T-helper 22 cell (primary cell): Measurements from ENCODE around the gene FBXO40.
"Not testable (repeated sequence)": the region's sequence is repeated elsewhere in the genome, so short reads cannot be mapped to it uniquely, and the experiment has no call there.

ENCODE experiments used
- DNase-seq: peaks from one replicate; pipeline ENCODE4 v3.0.0-alpha.2; 2020; ENCODE audit warnings: low read depth

FBXO40 gene, protein sequence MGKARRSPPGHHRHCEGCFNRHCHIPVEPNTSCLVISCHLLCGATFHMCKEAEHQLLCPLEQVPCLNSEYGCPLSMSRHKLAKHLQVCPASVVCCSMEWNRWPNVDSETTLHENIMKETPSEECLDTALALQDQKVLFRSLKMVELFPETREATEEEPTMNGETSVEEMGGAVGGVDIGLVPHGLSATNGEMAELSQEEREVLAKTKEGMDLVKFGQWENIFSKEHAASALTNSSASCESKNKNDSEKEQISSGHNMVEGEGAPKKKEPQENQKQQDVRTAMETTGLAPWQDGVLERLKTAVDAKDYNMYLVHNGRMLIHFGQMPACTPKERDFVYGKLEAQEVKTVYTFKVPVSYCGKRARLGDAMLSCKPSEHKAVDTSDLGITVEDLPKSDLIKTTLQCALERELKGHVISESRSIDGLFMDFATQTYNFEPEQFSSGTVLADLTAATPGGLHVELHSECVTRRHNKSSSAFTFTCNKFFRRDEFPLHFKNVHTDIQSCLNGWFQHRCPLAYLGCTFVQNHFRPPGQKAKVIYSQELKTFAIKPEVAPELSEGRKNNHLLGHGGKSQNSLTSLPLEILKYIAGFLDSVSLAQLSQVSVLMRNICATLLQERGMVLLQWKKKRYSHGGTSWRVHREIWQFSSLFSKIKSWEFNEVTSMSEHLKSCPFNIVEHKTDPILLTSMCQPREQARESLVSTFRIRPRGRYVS

DNA sequence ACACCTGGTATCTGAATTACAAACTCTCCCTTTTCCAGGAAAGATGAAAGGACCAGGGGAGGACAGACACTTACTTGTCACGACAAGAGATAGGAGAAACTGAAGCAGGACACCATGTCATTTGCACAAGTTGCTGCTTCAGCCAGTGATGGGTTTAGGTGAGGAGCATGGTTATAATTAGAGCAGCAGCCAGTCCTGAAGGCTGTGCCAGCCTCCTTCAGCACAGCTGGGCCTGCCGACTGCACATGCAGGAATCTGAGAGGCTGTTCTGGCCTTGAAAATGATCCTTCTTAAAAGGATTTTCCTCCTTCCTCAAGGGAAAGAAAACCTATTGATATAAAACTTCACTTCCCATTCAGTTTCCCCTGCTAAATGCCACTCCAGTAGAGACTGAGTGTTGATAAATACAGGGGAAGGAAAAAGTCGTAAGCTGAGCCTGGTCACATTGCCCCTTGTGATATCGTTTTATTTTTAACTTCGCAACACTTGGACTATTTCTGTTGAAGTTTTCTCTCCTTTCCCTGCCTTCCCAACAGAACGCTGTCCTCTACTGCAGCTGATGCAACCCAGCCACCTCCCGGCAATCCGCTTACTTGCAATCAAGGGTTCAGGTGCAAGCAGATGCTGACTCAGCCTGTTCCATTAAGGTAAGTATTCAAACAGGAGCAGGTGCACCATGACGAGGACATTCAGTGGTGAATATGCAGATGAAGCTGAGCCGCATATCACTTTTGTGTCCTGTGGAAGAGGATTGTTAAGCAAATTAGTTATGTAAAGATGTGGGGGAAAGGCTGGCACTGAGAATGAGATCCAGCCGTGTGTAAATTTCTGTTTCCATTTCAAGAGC is at the start of gene FBXO40:
Gene FBXO40 (plus strand): TSS at position 524 of the 847 bp plus-strand sequence. CDS start 27,197 bp downstream, outside the sequence.
- no peak for DNase-seq

DNA sequence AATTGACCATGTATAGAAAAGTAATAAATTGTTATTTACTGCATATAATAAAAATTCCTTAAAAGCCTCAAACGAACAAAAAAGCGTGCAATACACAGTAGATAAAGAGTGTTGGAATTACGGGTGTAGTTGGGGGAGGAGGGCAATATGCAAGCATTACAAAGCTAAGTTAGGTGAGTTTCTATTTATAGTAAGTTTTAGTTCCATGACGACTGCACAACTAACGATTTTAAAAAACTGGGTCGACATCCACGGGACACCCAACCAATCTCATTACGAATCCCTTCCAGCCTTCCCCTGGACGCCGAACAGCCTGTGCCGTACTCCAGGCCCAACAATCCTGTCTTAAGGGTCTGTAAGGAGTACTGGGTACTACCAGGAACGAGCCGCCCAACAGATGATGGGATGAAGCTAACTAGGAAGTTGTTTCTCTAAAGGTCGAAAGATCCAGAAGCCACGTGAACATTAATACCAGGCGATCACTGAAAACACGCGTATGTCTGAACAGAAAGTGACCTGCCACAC is 48.1 kb upstream of the FBXO40 start:
- DNase-seq: no peak

DNA sequence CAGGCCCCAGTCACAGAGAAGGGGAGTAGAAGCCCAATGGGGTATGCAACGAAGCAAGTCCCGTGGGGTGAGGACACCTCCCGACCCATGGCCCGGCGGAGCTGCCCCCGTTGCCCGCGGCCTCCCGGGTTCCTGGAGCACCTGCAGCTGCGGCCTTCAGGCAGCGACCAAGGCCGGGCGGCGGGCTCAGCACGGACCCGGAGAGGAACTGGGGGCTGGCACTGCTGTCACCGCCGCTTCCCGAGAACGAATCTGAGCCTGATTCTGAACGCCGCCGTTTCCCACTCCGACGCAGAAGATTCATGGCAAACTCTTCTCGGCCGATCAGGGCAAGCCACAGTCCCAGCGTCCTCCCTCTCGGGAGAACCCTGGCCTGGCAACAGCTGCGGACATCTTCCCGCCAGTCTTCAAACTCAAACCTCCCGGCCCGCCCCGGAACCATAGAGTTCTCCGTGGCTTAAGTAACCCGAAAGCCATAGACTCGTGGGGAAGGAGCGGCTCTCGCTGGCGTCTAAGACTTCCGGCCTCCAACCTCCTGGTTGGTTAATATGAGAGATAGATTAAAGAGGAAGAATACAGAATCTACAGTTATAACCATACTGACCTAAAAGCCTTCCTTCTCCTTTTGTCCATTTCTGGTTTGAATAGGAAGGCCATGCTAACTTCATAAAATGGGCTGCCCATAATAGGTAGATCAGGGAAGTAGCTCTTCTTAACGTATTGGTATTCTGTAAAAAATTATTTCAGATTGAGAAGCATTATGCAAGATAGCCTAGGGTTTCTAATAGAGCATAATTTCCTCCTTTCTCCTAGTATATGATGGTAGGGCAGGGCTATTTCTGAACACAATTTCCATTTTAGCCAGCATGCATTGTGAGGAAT is 47.4 kb upstream of the FBXO40 start, which contains the start of gene POLQ:
Gene POLQ (minus strand): TSS at position 415 of the 882 bp plus-strand sequence. CDS start 111 bp downstream, at position 304.
- peak; percentile 81 for DNase-seq

DNA sequence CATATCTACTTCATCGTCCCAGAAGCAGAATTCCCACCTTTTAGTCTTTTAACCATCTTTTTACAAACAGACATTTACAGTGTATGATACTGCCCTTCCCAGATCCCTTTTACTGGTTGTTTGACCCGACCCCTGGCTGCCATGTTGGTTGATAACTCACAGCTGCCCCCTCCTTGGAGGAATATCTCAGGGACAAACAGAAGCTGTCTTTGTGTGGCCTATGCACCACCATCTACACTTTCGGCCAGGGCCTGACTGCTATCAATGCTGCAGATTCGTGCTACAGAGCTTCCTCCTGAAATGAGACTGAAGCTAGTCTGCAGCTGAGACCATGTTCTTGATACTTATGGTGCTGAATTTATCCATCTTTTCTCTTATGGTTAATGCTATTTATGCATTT is 40.8 kb upstream of the FBXO40 start:
- no peak for DNase-seq

DNA sequence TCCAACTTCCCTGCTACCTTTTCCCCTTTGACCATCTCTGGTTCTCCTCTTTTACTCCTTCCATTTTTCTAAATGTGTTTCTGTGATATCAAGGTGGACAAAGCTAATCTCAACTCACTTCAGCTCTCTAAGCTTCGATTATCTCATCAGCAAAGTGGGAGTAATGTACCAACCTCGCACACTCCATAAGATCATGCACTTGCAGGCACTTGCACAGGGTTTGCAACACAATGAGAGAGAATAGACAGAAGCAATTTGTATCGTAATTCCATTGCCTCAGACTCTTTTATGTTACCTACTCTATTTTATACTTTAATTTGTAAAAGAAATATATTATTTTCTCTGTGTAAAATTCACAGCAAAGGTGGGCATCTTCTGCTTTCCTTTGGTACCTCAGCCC is 40.4 kb upstream of the FBXO40 start:
- DNase-seq: no peak

DNA sequence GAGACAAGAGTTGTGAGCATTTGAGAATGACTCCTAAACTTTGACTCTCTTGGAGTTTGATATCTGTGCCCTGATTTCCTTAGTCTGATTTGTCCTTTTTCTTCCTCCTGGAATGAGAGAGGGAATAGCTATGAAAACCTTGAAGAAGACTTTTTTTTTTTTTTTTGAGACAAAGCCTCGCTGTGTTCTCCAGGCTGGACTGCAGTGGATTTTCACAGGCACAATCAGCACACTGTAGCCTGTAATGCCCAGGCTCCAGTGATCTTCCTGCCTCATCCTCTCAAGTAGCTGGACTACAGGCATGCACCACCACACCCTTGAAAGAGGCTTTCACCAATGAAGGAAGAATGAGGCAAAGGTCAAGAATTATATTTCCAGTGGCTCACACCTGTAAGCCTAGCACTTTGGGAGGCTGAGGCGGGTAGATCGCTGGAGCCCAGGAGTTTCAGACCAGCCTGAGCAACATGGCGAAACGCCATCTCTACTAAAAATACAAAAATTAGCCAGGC is 35.7 kb upstream of the FBXO40 start:
- no peak for DNase-seq

DNA sequence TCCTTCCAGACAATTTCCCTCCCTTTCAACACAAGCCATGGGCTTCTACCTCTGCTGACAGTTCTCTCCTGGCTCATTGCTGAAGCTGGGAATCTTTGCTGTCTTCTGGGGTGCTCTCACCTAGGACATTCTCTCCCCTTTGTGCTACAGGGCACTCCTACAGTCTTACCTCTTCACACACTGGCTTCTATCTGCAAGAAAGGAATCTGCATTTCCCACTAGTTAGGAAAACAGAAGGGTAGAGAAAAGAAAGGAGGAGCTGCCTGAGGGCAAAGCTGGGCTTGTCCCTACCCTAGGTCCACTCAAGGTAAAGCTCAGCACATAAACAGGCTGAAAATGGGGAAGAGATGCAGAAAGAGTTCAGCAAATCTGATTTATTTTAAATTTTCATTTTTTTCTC is 31.0 kb upstream of the FBXO40 start:
- no peak for DNase-seq

DNA sequence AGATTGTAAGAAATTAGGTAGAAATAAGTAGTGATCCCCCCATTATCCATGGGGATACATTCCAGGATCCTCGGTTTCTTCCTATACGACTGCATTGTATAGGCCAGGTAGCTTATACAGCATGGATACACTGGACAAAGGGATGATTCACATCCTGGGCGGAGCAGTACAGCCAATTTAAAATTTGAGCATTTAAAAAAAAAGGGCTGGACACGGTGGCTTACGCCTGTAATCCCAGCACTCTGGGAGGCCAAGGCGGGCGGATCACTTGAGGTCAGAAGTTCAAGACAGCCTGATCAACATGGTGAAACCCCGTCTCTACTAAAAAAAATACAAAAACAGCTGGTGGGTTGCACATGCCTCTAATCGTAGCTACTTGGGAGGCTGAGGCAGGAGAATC is 26.4 kb upstream of the FBXO40 start:
- DNase-seq: no peak

DNA sequence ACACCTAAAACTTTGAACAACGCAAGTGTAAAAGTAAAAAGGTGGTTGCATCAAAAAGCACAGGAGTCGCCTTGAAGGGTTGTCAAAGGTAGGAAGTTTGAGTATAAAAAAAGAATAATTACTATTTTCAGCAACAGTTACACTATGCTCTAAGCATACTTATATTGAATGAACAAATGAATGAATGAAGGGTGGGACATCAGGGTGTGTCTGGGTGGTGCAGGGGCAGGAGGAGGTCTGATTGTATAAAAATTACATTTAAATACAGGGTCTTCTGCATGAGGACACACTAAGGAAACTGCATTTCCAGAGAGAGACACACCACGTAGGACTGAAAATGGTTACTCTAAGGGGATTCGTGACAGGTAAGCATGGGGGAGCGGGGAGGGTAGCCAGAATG is 25.5 kb upstream of the FBXO40 start, which contains the start of gene ARGFX:
Gene ARGFX (plus strand): TSS at position 301 of the 400 bp plus-strand sequence. CDS start 2,765 bp downstream, outside the sequence.
- no peak for DNase-seq

DNA sequence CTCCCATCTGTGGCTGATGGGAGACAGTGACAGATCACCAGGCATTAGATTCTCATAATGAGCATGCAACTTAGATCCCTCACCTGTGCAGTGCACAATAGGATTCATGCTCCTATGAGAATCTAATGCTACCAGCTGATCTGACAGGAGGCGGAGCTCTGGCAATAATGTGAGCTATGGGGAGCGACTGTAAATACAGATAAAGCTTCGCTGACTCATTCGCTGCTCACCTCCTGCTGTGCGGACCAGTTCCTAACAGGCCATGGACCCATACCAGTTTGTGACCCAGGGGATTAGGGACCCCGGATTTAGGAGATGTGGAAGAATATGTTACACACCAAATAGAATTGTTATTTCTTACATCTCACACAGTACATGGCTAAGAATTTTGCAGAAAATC is 18.7 kb upstream of the FBXO40 start:
- no peak for DNase-seq

DNA sequence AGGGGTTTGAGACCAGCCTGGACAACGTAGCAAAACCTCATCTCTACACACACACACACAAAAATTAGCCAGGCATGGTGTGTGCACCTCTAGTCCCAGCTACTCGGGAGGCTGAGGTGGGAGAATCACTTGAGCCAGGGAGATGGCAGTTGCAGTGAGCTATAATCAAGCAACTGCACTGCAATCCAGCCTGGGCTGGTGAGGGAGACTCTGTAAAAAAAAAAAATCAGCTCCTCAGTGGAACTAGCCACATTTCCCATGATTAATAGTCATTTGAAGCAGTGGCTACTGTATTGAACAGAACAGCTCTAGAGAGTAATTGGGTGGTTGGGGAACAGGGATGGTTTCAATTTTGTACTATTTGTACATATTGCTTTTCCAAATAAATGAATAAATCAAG is 11.5 kb upstream of the FBXO40 start:
- DNase-seq: no peak

DNA sequence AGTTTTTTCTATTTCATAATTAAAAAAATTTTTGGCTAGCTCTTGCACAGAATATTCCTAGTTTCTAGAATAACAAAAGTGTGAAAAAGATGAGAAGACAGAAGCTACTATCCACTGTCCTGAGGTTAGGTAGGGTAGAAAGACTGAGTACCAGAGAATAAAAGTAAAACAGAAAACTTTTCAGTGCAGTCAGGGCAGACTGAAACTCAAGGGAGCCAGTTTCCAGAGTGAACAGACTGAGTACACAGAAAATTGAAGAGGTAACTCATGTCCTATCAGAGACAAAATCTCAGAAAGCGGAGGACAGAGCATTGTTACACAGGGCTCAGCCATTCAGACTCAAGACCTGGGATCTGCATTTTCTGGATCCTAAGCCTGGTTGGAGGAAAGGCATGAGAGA is 8.8 kb upstream of the FBXO40 start:
- DNase-seq: no peak

DNA sequence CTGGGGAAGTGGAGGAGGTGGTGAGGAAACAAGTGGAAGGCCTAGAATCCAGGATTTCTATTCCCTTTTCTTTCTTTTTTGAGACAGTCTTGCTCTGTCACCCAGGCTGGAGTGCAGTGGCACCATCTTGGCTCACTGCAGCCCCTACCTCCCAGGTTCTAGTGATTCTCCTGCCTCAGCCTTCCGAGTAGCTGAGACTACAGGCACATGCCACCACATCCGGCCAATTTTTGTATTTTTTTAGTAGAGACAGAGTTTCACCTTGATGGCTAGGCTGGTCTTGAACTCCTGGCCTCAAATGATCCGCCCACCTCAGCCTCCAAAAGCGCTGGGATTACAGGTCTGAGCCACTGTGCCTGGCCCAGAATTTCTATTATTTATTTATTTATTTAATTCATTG is 627 bp downstream of the FBXO40 start:
- DNase-seq: not testable (repeated sequence)

DNA sequence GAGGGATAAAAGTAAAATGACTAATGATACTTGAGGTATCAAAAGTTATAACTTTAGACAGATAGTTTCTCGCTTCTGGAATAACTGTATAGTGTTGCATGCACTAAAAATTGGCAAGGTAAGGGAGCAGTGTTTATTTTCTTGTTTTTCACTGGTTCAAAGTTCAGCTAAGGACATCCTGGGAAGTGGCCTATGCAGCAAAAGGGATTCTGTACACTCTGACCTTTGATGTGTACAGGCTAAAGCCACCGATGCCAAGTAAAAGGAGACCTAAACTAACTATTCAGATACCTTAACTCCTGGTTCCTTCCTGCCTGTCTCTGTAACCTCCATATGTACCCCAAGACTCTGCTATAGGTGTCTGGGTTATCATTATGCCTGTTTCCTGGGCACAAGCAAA is 1.7 kb downstream of the FBXO40 start:
- no peak for DNase-seq

DNA sequence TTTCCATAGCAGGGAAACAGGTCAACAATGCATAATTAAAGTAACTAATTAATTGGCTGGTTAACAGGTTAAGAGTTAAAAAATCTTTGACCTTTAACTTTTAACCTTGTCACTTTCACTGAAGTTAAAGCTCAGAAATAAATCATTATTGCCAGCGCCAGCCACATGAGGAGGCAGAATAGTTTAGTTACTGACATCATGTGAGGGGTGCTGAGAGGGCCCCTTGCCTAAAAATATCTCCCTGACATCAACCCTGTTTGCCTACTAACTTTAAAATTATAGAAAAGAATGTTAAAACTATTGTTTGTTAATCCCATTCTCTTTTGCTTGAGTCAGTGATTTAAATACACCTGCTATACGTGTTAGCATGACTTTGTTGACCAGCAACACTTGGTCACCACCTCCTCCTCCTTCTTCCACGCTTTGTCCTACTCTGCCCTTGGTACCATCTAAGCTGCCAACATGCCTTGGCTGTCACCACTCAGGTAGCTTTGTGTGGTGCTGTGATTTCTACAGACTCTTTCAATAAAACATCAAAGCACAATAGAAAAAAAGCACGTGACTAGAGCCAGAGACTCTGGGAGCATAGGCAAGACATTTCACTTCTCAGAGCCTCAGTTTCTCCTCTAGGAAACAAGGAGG is 2.7 kb downstream of the FBXO40 start:
- no peak for DNase-seq

DNA sequence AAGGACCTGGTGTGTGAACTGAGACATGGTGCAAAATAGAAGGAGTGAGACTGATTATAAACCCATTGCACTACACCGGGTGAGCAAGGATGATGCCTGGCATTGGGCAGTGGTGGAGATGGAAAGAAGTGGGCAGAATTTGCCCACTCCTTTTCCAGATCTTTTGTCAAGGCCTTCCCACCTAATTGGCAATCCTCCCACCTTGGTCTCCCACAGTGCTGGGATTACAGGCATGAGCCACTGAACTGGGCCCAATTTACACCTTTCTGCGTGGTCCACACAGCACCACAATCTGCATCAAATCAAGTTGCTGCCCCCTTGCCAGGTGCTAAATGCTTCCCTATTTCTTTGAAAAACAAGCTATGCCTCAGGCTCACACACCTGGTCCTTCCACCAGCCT is 5.4 kb downstream of the FBXO40 start:
- no peak for DNase-seq

DNA sequence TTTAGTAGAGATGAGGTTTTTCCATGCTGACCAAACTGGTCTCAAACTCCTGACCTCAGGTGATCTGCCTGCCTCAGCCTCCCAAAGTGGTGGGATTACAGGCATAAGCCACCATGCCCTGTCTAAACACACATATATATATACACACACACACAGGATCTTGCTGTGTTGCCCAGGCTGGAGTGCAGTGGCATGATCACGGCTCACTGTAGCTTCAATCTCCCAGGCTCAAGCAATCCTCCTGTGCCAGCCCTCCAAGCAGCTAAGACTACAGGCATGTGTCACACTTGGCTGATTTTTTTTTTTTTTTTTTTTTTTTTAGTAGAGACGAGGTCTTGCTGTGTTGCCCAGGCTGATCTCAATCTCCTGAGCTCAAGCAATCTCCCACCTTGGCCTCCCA is 6.7 kb downstream of the FBXO40 start:
- DNase-seq: not testable (repeated sequence)

DNA sequence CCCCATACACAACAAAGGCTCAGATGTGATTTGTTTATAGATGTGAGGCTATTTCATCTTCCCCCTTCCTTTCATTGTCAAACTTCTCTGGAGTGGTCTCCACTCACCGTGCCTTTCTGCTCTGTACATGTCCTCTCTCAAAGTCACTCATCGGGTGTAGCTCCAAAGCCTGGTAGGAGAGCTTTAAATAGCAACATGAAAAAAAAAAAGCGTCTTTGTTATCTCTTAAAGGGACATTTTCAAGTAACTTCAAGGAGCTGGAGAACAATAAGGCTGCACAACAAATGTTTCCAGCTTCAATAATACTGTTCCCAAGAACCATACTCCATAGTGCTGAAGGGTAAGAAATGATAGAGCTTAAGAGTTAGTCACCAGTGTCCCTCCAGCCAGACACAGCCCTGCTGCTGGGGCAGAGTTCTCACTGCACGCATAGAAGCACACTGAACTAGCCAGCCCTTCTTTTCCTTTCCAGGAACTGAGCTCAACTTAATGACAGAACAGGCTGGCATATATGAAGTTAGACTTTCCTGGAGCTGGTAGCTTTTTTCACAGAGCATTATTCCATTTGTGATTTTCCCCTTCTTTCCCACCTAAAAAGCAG is 8.1 kb downstream of the FBXO40 start:
- no peak for DNase-seq

DNA sequence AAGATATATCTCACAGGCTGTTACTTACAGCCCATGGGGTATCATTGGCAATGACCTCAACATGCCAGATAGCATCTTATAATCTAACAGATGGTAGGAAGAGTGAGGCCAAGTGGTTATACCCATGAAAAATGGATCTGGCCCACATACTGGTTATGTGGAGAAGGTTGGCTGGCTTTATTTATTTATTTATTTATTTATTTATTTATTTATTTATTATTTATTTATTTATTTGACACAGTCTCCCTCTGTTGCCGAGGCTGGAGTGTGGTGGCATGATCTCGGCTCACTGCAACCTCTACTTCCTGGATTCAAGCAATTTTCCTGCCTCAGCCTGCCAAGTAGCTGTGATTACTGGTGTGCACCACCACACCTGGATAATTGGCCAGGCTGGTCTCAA is 11.6 kb downstream of the FBXO40 start:
- no peak for DNase-seq

DNA sequence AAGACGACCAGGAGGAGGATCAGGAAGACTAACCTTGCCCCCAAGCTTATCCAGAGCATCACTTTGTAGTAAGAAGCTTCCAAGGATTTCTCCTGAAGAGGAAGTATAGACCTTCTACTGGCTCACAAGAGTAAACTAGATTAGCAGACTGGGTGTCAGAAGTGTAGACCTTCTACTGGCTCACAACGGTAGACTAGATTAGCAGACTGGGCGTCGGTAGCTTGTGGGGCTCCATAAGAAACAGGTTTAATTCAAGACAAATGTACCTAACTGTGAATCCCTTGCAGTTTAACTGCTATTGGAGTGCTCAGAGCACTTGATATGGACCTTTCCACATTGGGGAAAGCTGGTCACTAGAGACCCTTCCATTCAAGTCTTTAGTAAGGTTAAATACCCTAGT is 12.9 kb downstream of the FBXO40 start:
- no peak for DNase-seq
